ENCODE data around the gene IQGAP2. TPM values are rescaled to one million over a fixed set of nuclear protein-coding genes. Genes with fewer than 3 reads are reported as not detected.

The IQGAP2 gene
- total RNA-seq, 2 experiments from 2014 or later, result 62.7 to 74.9 TPM

GRCh38 chr5:76561959-76562358 lies 158.9 kb downstream of the IQGAP2 start:
- H3K4me1 Mint-ChIP-seq, result peaks cover 7% of the 10 kb centered on the region
- H3K36me3 Mint-ChIP-seq, result peaks cover 30% of the 10 kb centered on the region
- no peaks in the 10 kb centered on the region for H3K9me3 Mint-ChIP-seq
- no peak overlapping the region for H3K27ac Mint-ChIP-seq
- POLR2A ChIA-PET, result no interaction called here
- H3K27me3 Mint-ChIP-seq, result no peaks in the 10 kb centered on the region
- DNase-seq (no peak), ATAC-seq (ENCODE audit: low read depth) (no peak)
- no peak overlapping the region for H3K4me3 Mint-ChIP-seq

- no peaks in the 10 kb centered on the region for H3K27me3 Mint-ChIP-seq
- DNase-seq (no peak), ATAC-seq (ENCODE audit: low read depth) (no peak)
- no peak overlapping the region for H3K4me3 Mint-ChIP-seq
- peaks cover 19% of the 10 kb centered on the region for H3K36me3 Mint-ChIP-seq
- peaks cover 7% of the 10 kb centered on the region for H3K4me1 Mint-ChIP-seq
- POLR2A ChIA-PET, result no interaction called here
- no peak overlapping the region for H3K27ac Mint-ChIP-seq
- H3K9me3 Mint-ChIP-seq, result no peaks in the 10 kb centered on the region
These were observed 161.9 kb downstream of the IQGAP2 start for GRCh38 chr5:76565009-76565408.

- POLR2A ChIA-PET, result no interaction called here
- Mint-ChIP-seq H3K9me3 (no peaks in the 10 kb centered on the region), H3K4me1 (peaks cover 6% of the 10 kb centered on the region), H3K27me3 (no peaks in the 10 kb centered on the region), H3K36me3 (peaks cover 20% of the 10 kb centered on the region), H3K4me3 (no peak overlapping the region), H3K27ac (no peak overlapping the region)
- ATAC-seq (ENCODE audit: low read depth), result no peak
- DNase-seq, result no peak
These were observed 167.1 kb downstream of the IQGAP2 start for GRCh38 chr5:76570153-76570552.

GRCh38 chr5:76571559-76571958 lies 168.5 kb downstream of the IQGAP2 start:
- H3K4me3 Mint-ChIP-seq, result no peak overlapping the region
- no peak for DNase-seq
- peaks cover 12% of the 10 kb centered on the region for H3K36me3 Mint-ChIP-seq
- no peak for ATAC-seq (ENCODE audit: low read depth)
- peaks cover 6% of the 10 kb centered on the region for H3K4me1 Mint-ChIP-seq
- POLR2A ChIA-PET, result no interaction called here
- no peaks in the 10 kb centered on the region for H3K27me3 Mint-ChIP-seq
- H3K9me3 Mint-ChIP-seq, result no peaks in the 10 kb centered on the region
- H3K27ac Mint-ChIP-seq, result no peak overlapping the region

GRCh38 chr5:76576450-76576849 lies 173.4 kb downstream of the IQGAP2 start:
- Mint-ChIP-seq H3K9me3 (no peaks in the 10 kb centered on the region), H3K27me3 (no peaks in the 10 kb centered on the region), H3K27ac (no peak overlapping the region), H3K4me1 (peaks cover 3% of the 10 kb centered on the region), H3K36me3 (peaks cover 4% of the 10 kb centered on the region), H3K4me3 (no peak overlapping the region)
- ATAC-seq (ENCODE audit: low read depth), result no peak
- DNase-seq, result no peak
- POLR2A ChIA-PET, result no interaction called here

- Mint-ChIP-seq H3K27ac (no peak overlapping the region), H3K4me3 (no peak overlapping the region), H3K36me3 (peaks cover 1% of the 10 kb centered on the region), H3K27me3 (no peaks in the 10 kb centered on the region), H3K4me1 (no peaks in the 10 kb centered on the region), H3K9me3 (no peaks in the 10 kb centered on the region)
- ATAC-seq (ENCODE audit: low read depth) (no peak), DNase-seq (no peak)
- POLR2A ChIA-PET, result no interaction called here
These were observed 173.9 kb downstream of the IQGAP2 start for GRCh38 chr5:76576996-76577395.

- Mint-ChIP-seq H3K4me1 (no peaks in the 10 kb centered on the region), H3K27me3 (no peaks in the 10 kb centered on the region), H3K27ac (no peak overlapping the region), H3K9me3 (no peaks in the 10 kb centered on the region), H3K36me3 (peaks cover 1% of the 10 kb centered on the region), H3K4me3 (no peak overlapping the region)
- DNase-seq (no peak), ATAC-seq (ENCODE audit: low read depth) (no peak)
- POLR2A ChIA-PET, result no interaction called here
These were observed 176.3 kb downstream of the IQGAP2 start for GRCh38 chr5:76579166-76579937.

- POLR2A ChIA-PET, result interaction anchor here (0.6 kb wide), 1 partner anchor 361 kb away, joined by 6 read pairs; no protein-coding TSS in a partner anchor
- Mint-ChIP-seq H3K27me3 (no peaks in the 10 kb centered on the region), H3K27ac (no peak overlapping the region), H3K9me3 (no peaks in the 10 kb centered on the region), H3K4me1 (no peaks in the 10 kb centered on the region), H3K4me3 (no peak overlapping the region), H3K36me3 (no peaks in the 10 kb centered on the region)
- no peak for ATAC-seq (ENCODE audit: low read depth)
- no peak for DNase-seq
These were observed 177.9 kb downstream of the IQGAP2 start for GRCh38 chr5:76580981-76581380.

- no peaks in the 10 kb centered on the region for H3K4me1 Mint-ChIP-seq
- DNase-seq (no peak), ATAC-seq (ENCODE audit: low read depth) (no peak)
- H3K9me3 Mint-ChIP-seq, result no peaks in the 10 kb centered on the region
- POLR2A ChIA-PET, result interaction anchor here (1.2 kb wide), 1 partner anchor 179 kb away, joined by 6 read pairs; the partner anchor contains the start of gene IQGAP2
- H3K27ac Mint-ChIP-seq, result no peak overlapping the region
- H3K36me3 Mint-ChIP-seq, result no peaks in the 10 kb centered on the region
- no peaks in the 10 kb centered on the region for H3K27me3 Mint-ChIP-seq
- H3K4me3 Mint-ChIP-seq, result no peak overlapping the region
These were observed 179.4 kb downstream of the IQGAP2 start for GRCh38 chr5:76582230-76583162.

- DNase-seq (no peak), ATAC-seq (ENCODE audit: low read depth) (no peak)
- Mint-ChIP-seq H3K4me3 (no peak overlapping the region), H3K27me3 (no peaks in the 10 kb centered on the region), H3K4me1 (no peaks in the 10 kb centered on the region), H3K36me3 (no peaks in the 10 kb centered on the region), H3K9me3 (no peaks in the 10 kb centered on the region), H3K27ac (no peak overlapping the region)
- POLR2A ChIA-PET, result interaction anchor here (0.7 to 1.2 kb wide), 2 partner anchors 35 to 180 kb away, joined by 3 to 6 read pairs; partner anchors contain the start of gene IQGAP2
These were observed 180.3 kb downstream of the IQGAP2 start for GRCh38 chr5:76583163-76584047.

GRCh38 chr5:76585783-76586217 lies 182.7 kb downstream of the IQGAP2 start:
- Mint-ChIP-seq H3K27me3 (no peaks in the 10 kb centered on the region), H3K4me3 (no peak overlapping the region), H3K27ac (no peak overlapping the region), H3K36me3 (peaks cover 6% of the 10 kb centered on the region), H3K4me1 (no peaks in the 10 kb centered on the region), H3K9me3 (no peaks in the 10 kb centered on the region)
- ATAC-seq (ENCODE audit: low read depth), result no peak
- DNase-seq, result no peak
- POLR2A ChIA-PET, result no interaction called here

- Mint-ChIP-seq H3K4me1 (no peaks in the 10 kb centered on the region), H3K27me3 (no peaks in the 10 kb centered on the region), H3K4me3 (no peak overlapping the region), H3K9me3 (no peaks in the 10 kb centered on the region), H3K36me3 (peaks cover 9% of the 10 kb centered on the region), H3K27ac (no peak overlapping the region)
- POLR2A ChIA-PET, result no interaction called here
- ATAC-seq (ENCODE audit: low read depth), result no peak
- no peak for DNase-seq
These were observed 183.4 kb downstream of the IQGAP2 start for GRCh38 chr5:76586531-76586930.

GRCh38 chr5:76590027-76590426 lies 186.9 kb downstream of the IQGAP2 start:
- Mint-ChIP-seq H3K9me3 (no peaks in the 10 kb centered on the region), H3K4me1 (no peaks in the 10 kb centered on the region), H3K27ac (no peak overlapping the region), H3K36me3 (peaks cover 27% of the 10 kb centered on the region), H3K27me3 (no peaks in the 10 kb centered on the region), H3K4me3 (no peak overlapping the region)
- POLR2A ChIA-PET, result no interaction called here
- ATAC-seq (ENCODE audit: low read depth) (no peak), DNase-seq (no peak)

Measured in activated naive CD8-positive, alpha-beta T cell treated with anti-CD3 and anti-CD28 coated beads, Interleukin-2, amount 10 ng/mL, durations not matched to agents 7 days and 5 days (primary cell).